LNCaP clone FGC (cell line): ENCODE measurements around the gene COPZ2.

ENCODE experiments used
- DNase-seq: peaks from one replicate; pipeline ENCODE4 v3.0.0-alpha.2; 2011; ENCODE audit warnings: low read depth
- H3K4me3 ChIP-seq: 2 replicates; pipeline ENCODE4 v1.5.1; 2011; ENCODE audit warnings: mild to moderate bottlenecking, low read depth, low read length, control low read depth
- CTCF ChIP-seq: IDR thresholded peaks from 2 replicates; pipeline ENCODE4 v1.5.1; 2012; ENCODE audit warnings: mild to moderate bottlenecking; ENCODE audit not compliant: control insufficient read depth, insufficient read depth; ENCODE audit errors: extremely low read depth

COPZ2 gene

GRCh38 chr17:48014595-48015111 lies 22.9 kb downstream of the COPZ2 start:
- no peak for DNase-seq
- H3K4me3 ChIP-seq, result no peak overlapping the region
- no peak for TF ChIP-seq CTCF

- no peak for DNase-seq
- no peak for TF ChIP-seq CTCF
- no peak overlapping the region for H3K4me3 ChIP-seq
These were observed 23.6 kb downstream of the COPZ2 start for GRCh38 chr17:48013876-48014594.

GRCh38 chr17:48012654-48013053 lies 24.9 kb downstream of the COPZ2 start:
- H3K4me3 ChIP-seq, result no peak overlapping the region
- no peak for TF ChIP-seq CTCF
- no peak for DNase-seq

- no peak for DNase-seq
- TF ChIP-seq CTCF, result no peak
- H3K4me3 ChIP-seq, result no peak overlapping the region
These were observed 25.5 kb downstream of the COPZ2 start for GRCh38 chr17:48012151-48012520.

GRCh38 chr17:48011405-48012150 lies 26.0 kb downstream of the COPZ2 start:
- H3K4me3 ChIP-seq, result no peak overlapping the region
- peak; percentile 45 for TF ChIP-seq CTCF
- no peak for DNase-seq

- TF ChIP-seq CTCF, result no peak
- no peak for DNase-seq
- H3K4me3 ChIP-seq, result no peak overlapping the region
These were observed 27.4 kb downstream of the COPZ2 start for GRCh38 chr17:48010193-48010592.
